ENCODE results near the gene MOSPD3. TPM values are rescaled to one million over a fixed set of nuclear protein-coding genes. Genes with fewer than 3 reads are reported as not detected.

The MOSPD3 gene
- polyA plus RNA-seq, 1 donor from 2014 or later, result 27.9 TPM

- TF ChIP-seq REST (IDR thresholded peaks at IDR 0.05; ENCODE audit: borderline replicate concordance), result no peak
- no peak for TF ChIP-seq SMC3 (conservative IDR thresholded peaks at IDR 0.05; ENCODE audit: poor library complexity)
These were observed 23.9 kb upstream of the MOSPD3 start (continued) for GRCh38 chr7:100588438-100588837.

- H2AFZ ChIP-seq (ENCODE audit: low read depth, low read length), result no peak overlapping the region
- H4K20me1 ChIP-seq (ENCODE audit: insufficient read depth), result no peaks in the 10 kb centered on the region
- no peak overlapping the region for H3K4me3 ChIP-seq (ENCODE audit: low read length)
- H3K27me3 ChIP-seq (ENCODE audit: insufficient read depth, low read depth, low read length), result no peaks in the 10 kb centered on the region
- no peaks in the 10 kb centered on the region for H3K9me3 ChIP-seq (ENCODE audit: low read length)
- no peak overlapping the region for H3K9ac ChIP-seq (ENCODE audit: low read length)
- no peak for TF ChIP-seq CTCF (IDR thresholded peaks at IDR 0.05; ENCODE audit: poor library complexity, severe bottlenecking)
- no peak for TF ChIP-seq RAD21 (conservative IDR thresholded peaks at IDR 0.05)
- TF ChIP-seq SMC3 (conservative IDR thresholded peaks at IDR 0.05; ENCODE audit: poor library complexity), result no peak
- TF ChIP-seq MXI1 (conservative IDR thresholded peaks at IDR 0.05; ENCODE audit: poor library complexity, severe bottlenecking), result no peak
- no peak for TF ChIP-seq POLR2AphosphoS5 (IDR thresholded peaks at IDR 0.05)
- no peak for TF ChIP-seq REST (IDR thresholded peaks at IDR 0.05; ENCODE audit: borderline replicate concordance)
- TF ChIP-seq EP300 (conservative IDR thresholded peaks at IDR 0.05; ENCODE audit: poor library complexity, severe bottlenecking), result no peak
- TF ChIP-seq TAF1 (IDR thresholded peaks at IDR 0.05; ENCODE audit: low read depth), result no peak
- H3F3A ChIP-seq (ENCODE audit: insufficient read depth, low read length, poor library complexity, severe bottlenecking), result no peaks in the 10 kb centered on the region
- H3K9me2 ChIP-seq (ENCODE audit: insufficient read depth, low read length), result no peaks in the 10 kb centered on the region
- H3K27ac ChIP-seq (ENCODE audit: low read length), result no peak overlapping the region
- H3K36me3 ChIP-seq (ENCODE audit: insufficient read depth, low read length), result no peaks in the 10 kb centered on the region
- H3K4me2 ChIP-seq (ENCODE audit: low read length), result no peak overlapping the region
- peaks cover 14% of the 10 kb centered on the region for H3K79me2 ChIP-seq (replicated peaks; ENCODE audit: insufficient read depth, low read length)
These were observed 22.9 kb upstream of the MOSPD3 start for GRCh38 chr7:100589341-100589947.
